ENCODE data around the gene UVRAG.
"Not testable (repeated sequence)": the region's sequence is repeated elsewhere in the genome, so short reads cannot be mapped to it uniquely, and the experiment has no call there.

Gene UVRAG

GRCh38 chr11:76056876-76057275 lies 241.9 kb downstream of the UVRAG start:
- no peak for TF ChIP-seq CTCF (IDR thresholded peaks at IDR 0.05)
- H3K79me2 ChIP-seq: no peaks in the 10 kb centered on the region
- H3K4me1 ChIP-seq: no peaks in the 10 kb centered on the region
- no peak overlapping the region for H3K4me3 ChIP-seq (ENCODE audit: low read depth, low read length)
- H3K27me3 ChIP-seq (ENCODE audit: control insufficient read depth, insufficient read depth, low read length): no peaks in the 10 kb centered on the region
- no peak overlapping the region for H3K4me2 ChIP-seq (ENCODE audit: low read length)
- no peak overlapping the region for H2AFZ ChIP-seq
- no peaks in the 10 kb centered on the region for H3K36me3 ChIP-seq (ENCODE audit: control insufficient read depth, insufficient read depth, low read length)
- H3K9ac ChIP-seq: no peak overlapping the region
- H3K27ac ChIP-seq: no peak overlapping the region
- no peaks in the 10 kb centered on the region for H3K9me3 ChIP-seq (ENCODE audit: control insufficient read depth, low read length)

- not testable (repeated sequence) for H3K27ac ChIP-seq; H3K9ac ChIP-seq; H3K4me1 ChIP-seq; H3K4me3 ChIP-seq (ENCODE audit: low read depth, low read length); H3K9me3 ChIP-seq (ENCODE audit: control insufficient read depth, low read length); H3K36me3 ChIP-seq (ENCODE audit: control insufficient read depth, insufficient read depth, low read length); H2AFZ ChIP-seq; H3K4me2 ChIP-seq (ENCODE audit: low read length); H3K79me2 ChIP-seq; H3K27me3 ChIP-seq (ENCODE audit: control insufficient read depth, insufficient read depth, low read length)
Measured at GRCh38 chr11:76060475-76061036, 245.5 kb downstream of the UVRAG start.

GRCh38 chr11:76062733-76063132 lies 247.7 kb downstream of the UVRAG start:
- Histone ChIP-seq H3K4me3 (ENCODE audit: low read depth, low read length) (no peak overlapping the region), H3K9me3 (ENCODE audit: control insufficient read depth, low read length) (no peaks in the 10 kb centered on the region), H3K27ac (no peak overlapping the region)

GRCh38 chr11:76064192-76064591 lies 249.2 kb downstream of the UVRAG start:
- Histone ChIP-seq H2AFZ (no peak overlapping the region), H3K9me3 (ENCODE audit: control insufficient read depth, low read length) (no peaks in the 10 kb centered on the region), H3K9ac (no peak overlapping the region), H3K4me3 (ENCODE audit: low read depth, low read length) (no peak overlapping the region), H3K27ac (no peak overlapping the region), H3K27me3 (ENCODE audit: control insufficient read depth, insufficient read depth, low read length) (no peaks in the 10 kb centered on the region), H3K36me3 (ENCODE audit: control insufficient read depth, insufficient read depth, low read length) (no peaks in the 10 kb centered on the region), H3K79me2 (no peaks in the 10 kb centered on the region), H3K4me2 (ENCODE audit: low read length) (no peak overlapping the region), H3K4me1 (no peaks in the 10 kb centered on the region)
- TF ChIP-seq CTCF (IDR thresholded peaks at IDR 0.05): no peak

More at GRCh38 chr11:76062733-76063132, 247.7 kb downstream of the UVRAG start:
- Histone ChIP-seq H2AFZ (no peak overlapping the region), H3K4me1 (no peaks in the 10 kb centered on the region), H3K79me2 (no peaks in the 10 kb centered on the region), H3K9ac (no peak overlapping the region), H3K27me3 (ENCODE audit: control insufficient read depth, insufficient read depth, low read length) (no peaks in the 10 kb centered on the region), H3K4me2 (ENCODE audit: low read length) (no peak overlapping the region), H3K36me3 (ENCODE audit: control insufficient read depth, insufficient read depth, low read length) (no peaks in the 10 kb centered on the region)
- no peak for TF ChIP-seq CTCF (IDR thresholded peaks at IDR 0.05)

- Histone ChIP-seq H3K4me3 (ENCODE audit: low read depth, low read length) (no peak overlapping the region), H3K9ac (no peak overlapping the region)
Measured at GRCh38 chr11:76067099-76067498, 252.1 kb downstream of the UVRAG start.

More at GRCh38 chr11:76067099-76067498, 252.1 kb downstream of the UVRAG start:
- TF ChIP-seq CTCF (IDR thresholded peaks at IDR 0.05): no peak
- no peak overlapping the region for H3K4me2 ChIP-seq (ENCODE audit: low read length)
- H3K79me2 ChIP-seq: no peaks in the 10 kb centered on the region
- H2AFZ ChIP-seq: no peak overlapping the region
- no peaks in the 10 kb centered on the region for H3K9me3 ChIP-seq (ENCODE audit: control insufficient read depth, low read length)
- no peaks in the 10 kb centered on the region for H3K4me1 ChIP-seq
- H3K27me3 ChIP-seq (ENCODE audit: control insufficient read depth, insufficient read depth, low read length): no peaks in the 10 kb centered on the region
- H3K36me3 ChIP-seq (ENCODE audit: control insufficient read depth, insufficient read depth, low read length): no peaks in the 10 kb centered on the region
- H3K27ac ChIP-seq: no peak overlapping the region

Data from parathyroid adenoma (tissue), 2 donors.